Measurements from ENCODE around the gene DLL4. TPM values are rescaled to one million over a fixed set of nuclear protein-coding genes. Genes with fewer than 3 reads are reported as not detected.

The DLL4 gene
- total RNA-seq, 3 donors from 2014 or later: 9.4 to 23.0 (median 15.6) TPM

DNA sequence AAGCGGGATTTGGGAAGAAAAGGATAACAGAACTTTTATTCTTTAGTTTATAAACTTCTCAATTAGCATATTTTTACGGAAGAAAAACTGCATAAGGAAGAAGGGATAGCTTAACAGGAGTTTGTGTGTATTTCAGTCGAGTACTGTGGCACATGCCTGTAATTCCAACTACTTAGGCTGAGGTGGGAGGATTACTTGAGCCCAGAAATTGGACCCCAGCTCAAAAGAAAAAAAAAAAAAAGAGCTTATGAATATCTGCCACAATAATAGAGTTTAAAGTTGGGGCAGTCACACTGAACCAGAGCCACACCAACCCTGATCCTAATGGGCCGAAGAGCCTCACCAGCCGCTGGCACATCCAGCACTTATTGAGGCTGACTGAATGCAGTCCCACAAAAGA is 55.3 kb downstream of the DLL4 start:
- TF ChIP-seq, protein P1, sequence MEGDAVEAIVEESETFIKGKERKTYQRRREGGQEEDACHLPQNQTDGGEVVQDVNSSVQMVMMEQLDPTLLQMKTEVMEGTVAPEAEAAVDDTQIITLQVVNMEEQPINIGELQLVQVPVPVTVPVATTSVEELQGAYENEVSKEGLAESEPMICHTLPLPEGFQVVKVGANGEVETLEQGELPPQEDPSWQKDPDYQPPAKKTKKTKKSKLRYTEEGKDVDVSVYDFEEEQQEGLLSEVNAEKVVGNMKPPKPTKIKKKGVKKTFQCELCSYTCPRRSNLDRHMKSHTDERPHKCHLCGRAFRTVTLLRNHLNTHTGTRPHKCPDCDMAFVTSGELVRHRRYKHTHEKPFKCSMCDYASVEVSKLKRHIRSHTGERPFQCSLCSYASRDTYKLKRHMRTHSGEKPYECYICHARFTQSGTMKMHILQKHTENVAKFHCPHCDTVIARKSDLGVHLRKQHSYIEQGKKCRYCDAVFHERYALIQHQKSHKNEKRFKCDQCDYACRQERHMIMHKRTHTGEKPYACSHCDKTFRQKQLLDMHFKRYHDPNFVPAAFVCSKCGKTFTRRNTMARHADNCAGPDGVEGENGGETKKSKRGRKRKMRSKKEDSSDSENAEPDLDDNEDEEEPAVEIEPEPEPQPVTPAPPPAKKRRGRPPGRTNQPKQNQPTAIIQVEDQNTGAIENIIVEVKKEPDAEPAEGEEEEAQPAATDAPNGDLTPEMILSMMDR (IDR thresholded peaks at IDR 0.05): no peak
- ATAC-seq: no peak
- peaks cover 16% of the 10 kb centered on the region for H3K36me3 ChIP-seq (ENCODE audit: low read depth)

DNA sequence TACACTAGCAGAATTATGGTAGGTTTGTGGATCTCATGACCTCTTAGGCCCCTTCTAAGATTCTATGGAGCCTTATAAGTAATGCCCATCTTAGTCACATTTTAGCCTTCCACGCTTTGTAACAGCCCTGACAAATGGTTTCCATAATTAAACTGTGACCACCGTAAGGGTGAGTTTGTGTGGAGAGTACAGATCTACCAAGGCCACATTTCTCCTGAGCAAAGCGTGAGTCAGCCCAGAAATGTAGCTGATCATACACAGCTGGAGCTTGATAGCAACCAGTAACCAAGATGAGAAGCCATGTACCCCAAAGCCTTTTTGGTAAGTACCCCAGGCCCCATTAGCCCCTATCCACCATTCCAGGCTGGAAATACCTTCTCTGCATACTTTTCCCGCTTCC is 55.8 kb downstream of the DLL4 start:
- no peak for DNase-seq
- H3K36me3 ChIP-seq (ENCODE audit: low read depth): peaks cover 14% of the 10 kb centered on the region
- TF ChIP-seq, protein P1 (IDR thresholded peaks at IDR 0.05): no peak
- intact Hi-C loops (cut with DNase I, micrococcal nuclease): no loop called here
- no peak overlapping the region for H3K4me3 ChIP-seq
- no peaks in the 10 kb centered on the region for H3K9me3 ChIP-seq
- no peak for ATAC-seq
- no peaks in the 10 kb centered on the region for H3K4me1 ChIP-seq (ENCODE audit: low read depth)

More for the DNA sequence above, 55.3 kb downstream of the DLL4 start:
- Histone ChIP-seq H3K4me1 (ENCODE audit: low read depth) (no peaks in the 10 kb centered on the region), H3K4me3 (no peak overlapping the region), H3K9me3 (no peaks in the 10 kb centered on the region)
- intact Hi-C loops (cut with DNase I, micrococcal nuclease): no loop called here
- DNase-seq: no peak

DNA sequence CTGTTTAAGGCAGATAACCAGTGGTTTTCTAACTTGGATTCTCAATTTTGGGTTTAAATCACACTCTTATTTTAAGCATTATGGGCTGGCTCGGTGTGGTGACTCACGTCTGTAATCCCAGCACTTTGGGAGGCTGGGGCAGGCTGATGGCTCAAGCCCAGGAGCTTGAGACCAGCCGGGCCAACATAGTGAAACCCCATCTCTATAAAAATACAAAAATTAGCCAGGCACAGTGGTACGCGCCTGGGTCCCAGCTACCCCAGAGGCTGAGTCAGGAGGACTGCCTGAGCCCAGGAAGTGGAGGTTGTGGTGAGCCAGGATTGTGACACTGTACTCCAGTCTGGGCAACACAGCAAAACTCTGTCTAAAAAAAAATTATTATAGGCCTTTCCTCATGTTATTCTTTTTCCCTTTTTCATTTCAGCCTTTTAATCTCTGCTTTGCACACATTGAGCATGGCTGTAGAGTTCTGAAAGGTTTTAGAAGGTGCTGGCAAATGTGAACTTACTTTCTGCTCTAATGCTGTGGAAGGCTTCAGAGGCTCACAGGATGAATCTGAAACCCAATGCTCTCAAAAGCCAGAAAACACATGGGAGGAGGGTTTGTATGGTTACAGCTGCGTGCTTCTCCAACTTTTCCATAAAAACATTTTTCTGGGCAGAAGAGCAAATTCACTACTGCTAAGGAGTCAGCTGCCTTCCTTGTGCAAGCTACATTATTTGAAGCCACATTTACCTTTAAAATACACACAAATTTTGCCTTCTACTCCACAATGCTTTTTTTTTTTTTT is 56.6 kb downstream of the DLL4 start:
- Histone ChIP-seq H3K36me3 (ENCODE audit: low read depth) (peaks cover 12% of the 10 kb centered on the region), H3K9me3 (no peaks in the 10 kb centered on the region), H3K4me3 (no peak overlapping the region), H3K4me1 (ENCODE audit: low read depth) (no peaks in the 10 kb centered on the region)
- intact Hi-C loops (cut with DNase I, micrococcal nuclease): no loop called here
- TF ChIP-seq, protein P1 (IDR thresholded peaks at IDR 0.05): no peak
- ATAC-seq: no peak
- DNase-seq: no peak

DNA sequence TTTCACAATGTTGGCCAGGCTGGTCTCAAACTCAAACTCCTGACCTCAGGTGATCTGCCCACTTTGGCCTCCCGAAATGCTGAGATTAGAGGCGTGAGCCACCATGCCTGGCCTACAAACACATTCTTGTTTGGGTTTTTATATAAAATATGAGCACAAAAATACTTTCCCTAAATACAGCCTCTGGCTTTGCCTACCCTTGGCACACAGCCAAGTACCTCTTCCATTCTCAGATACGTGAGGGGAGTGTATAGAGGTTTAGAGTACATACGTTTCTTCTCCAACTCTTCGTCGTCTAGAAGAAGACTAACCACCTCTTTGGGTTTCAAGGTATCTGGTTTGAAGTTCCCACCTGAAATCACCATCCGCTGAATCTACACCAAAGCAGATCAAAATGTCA is 57.7 kb downstream of the DLL4 start:
- no peak for DNase-seq
- TF ChIP-seq, protein P1 (IDR thresholded peaks at IDR 0.05): no peak
- no peak for ATAC-seq
- Histone ChIP-seq H3K36me3 (ENCODE audit: low read depth) (peaks cover 12% of the 10 kb centered on the region), H3K9me3 (no peaks in the 10 kb centered on the region), H3K4me1 (ENCODE audit: low read depth) (no peaks in the 10 kb centered on the region), H3K4me3 (no peak overlapping the region)
- intact Hi-C loops (cut with DNase I, micrococcal nuclease): no loop called here

DNA sequence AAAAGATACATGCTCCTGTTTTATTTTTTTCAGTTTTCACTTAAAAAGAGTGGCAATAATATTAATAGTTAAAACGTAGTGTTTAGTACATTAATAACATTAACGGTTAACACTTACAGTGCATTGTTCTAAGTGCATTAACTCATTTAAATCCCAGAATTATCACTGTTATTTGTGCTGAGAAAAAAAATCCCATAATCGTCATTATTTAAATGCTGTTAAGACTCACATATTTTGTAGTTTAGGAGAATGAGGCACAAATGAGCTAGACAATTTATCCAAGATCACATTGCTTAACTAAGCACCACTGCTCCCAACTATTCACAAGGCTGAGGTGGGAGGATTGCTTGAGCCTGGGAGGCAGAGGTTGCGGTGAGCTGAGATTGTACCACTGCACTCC is 59.0 kb downstream of the DLL4 start:
- H3K36me3 ChIP-seq (ENCODE audit: low read depth): peaks cover 6% of the 10 kb centered on the region
- intact Hi-C loops (cut with DNase I, micrococcal nuclease): no loop called here
- no peaks in the 10 kb centered on the region for H3K4me1 ChIP-seq (ENCODE audit: low read depth)
- TF ChIP-seq, protein P1 (IDR thresholded peaks at IDR 0.05): no peak
- ATAC-seq (no peak), DNase-seq (no peak)
- H3K4me3 ChIP-seq: no peak overlapping the region
- H3K9me3 ChIP-seq: no peaks in the 10 kb centered on the region

Other genes with a start within 250 kb of the DLL4 start
- 10 to 100 TPM in 1 of 3 donors, 1 to 10 TPM in 2; 2.9 to 13.1 (median 8.3) TPM for gene RAD51, start 234.2 kb upstream of the DLL4 start, total RNA-seq
- 10 to 100 TPM; 30.1 to 38.4 (median 37.8) TPM for gene RMDN3, start 174.1 kb upstream of the DLL4 start, total RNA-seq
- 10 to 100 TPM; 12.0 to 25.5 (median 18.2) TPM for gene GCHFR, start 165.3 kb upstream of the DLL4 start, total RNA-seq
- gene C15orf62, start 159.4 kb upstream of the DLL4 start, total RNA-seq: under 1 TPM; 0.32 to 0.63 (median 0.35) TPM
- 10 to 100 TPM; 22.2 to 37.5 (median 36.5) TPM for gene ZFYVE19, start 122.3 kb upstream of the DLL4 start, total RNA-seq
- gene DNAJC17, start 121.9 kb upstream of the DLL4 start, total RNA-seq: 10 to 100 TPM; 29.6 to 47.6 (median 36.5) TPM
- 100 to 1,000 TPM in 2 of 3 donors, 10 to 100 TPM in 1; 57.5 to 186 (median 154) TPM for gene PPP1R14D, start 100.6 kb upstream of the DLL4 start, total RNA-seq
- gene SPINT1, start 85.3 kb upstream of the DLL4 start, total RNA-seq: 100 to 1,000 TPM; 167 to 415 (median 324) TPM
- 1 to 10 TPM; 1.6 to 6.2 (median 3.5) TPM for gene RHOV, start 55.1 kb upstream of the DLL4 start, total RNA-seq
- gene VPS18, start 34.9 kb upstream of the DLL4 start, total RNA-seq: 10 to 100 TPM; 14.1 to 21.1 (median 18.0) TPM
- gene CHAC1, start 24.1 kb downstream of the DLL4 start, total RNA-seq: 1 to 10 TPM in 2 of 3 donors, under 1 TPM in 1; 0.69 to 3.1 (median 2.6) TPM
- gene INO80, start 186.9 kb downstream of the DLL4 start, total RNA-seq: 10 to 100 TPM; 22.7 to 28.0 (median 26.3) TPM